ENCODE results near the gene SCMH1. TPM values are rescaled to one million over a fixed set of nuclear protein-coding genes. Genes with fewer than 3 reads are reported as not detected.
"Not testable (repeated sequence)": the region's sequence is repeated elsewhere in the genome, so short reads cannot be mapped to it uniquely, and the experiment has no call there.

SCMH1 gene
- total RNA-seq, 4 donors from 2014 or later: 17.6 to 48.2 (median 21.8) TPM

GRCh38 chr1:41135196-41135947 lies 106.7 kb downstream of the SCMH1 start:
- H3K27ac ChIP-seq: no peak overlapping the region
- H3K9me3 ChIP-seq: no peaks in the 10 kb centered on the region
- H3K4me3 ChIP-seq: no peak overlapping the region
- TF ChIP-seq POLR2AphosphoS5 (IDR thresholded peaks at IDR 0.05) (no peak), EP300 (IDR thresholded peaks at IDR 0.05) (no peak), POLR2A (IDR thresholded peaks at IDR 0.05) (no peak)
- TF ChIP-seq, protein P1, sequence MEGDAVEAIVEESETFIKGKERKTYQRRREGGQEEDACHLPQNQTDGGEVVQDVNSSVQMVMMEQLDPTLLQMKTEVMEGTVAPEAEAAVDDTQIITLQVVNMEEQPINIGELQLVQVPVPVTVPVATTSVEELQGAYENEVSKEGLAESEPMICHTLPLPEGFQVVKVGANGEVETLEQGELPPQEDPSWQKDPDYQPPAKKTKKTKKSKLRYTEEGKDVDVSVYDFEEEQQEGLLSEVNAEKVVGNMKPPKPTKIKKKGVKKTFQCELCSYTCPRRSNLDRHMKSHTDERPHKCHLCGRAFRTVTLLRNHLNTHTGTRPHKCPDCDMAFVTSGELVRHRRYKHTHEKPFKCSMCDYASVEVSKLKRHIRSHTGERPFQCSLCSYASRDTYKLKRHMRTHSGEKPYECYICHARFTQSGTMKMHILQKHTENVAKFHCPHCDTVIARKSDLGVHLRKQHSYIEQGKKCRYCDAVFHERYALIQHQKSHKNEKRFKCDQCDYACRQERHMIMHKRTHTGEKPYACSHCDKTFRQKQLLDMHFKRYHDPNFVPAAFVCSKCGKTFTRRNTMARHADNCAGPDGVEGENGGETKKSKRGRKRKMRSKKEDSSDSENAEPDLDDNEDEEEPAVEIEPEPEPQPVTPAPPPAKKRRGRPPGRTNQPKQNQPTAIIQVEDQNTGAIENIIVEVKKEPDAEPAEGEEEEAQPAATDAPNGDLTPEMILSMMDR (IDR thresholded peaks at IDR 0.05): no peak
- H3K36me3 ChIP-seq: peaks cover 3% of the 10 kb centered on the region
- H3K27me3 ChIP-seq: no peaks in the 10 kb centered on the region
- DNase-seq (ENCODE audit: low spot score in 2 of 2): no peak
- H3K4me1 ChIP-seq: no peaks in the 10 kb centered on the region
- 97% methylated on average over 1 of the region's 1 CpG for WGBS

GRCh38 chr1:41134325-41134724 lies 107.8 kb downstream of the SCMH1 start:
- not testable (repeated sequence) for DNase-seq (ENCODE audit: low spot score in 2 of 2); H3K4me1 ChIP-seq; H3K9me3 ChIP-seq; H3K4me3 ChIP-seq; H3K36me3 ChIP-seq; H3K27me3 ChIP-seq; H3K27ac ChIP-seq
- 92% methylated on average over 2 of the region's 2 CpGs for WGBS

DNA sequence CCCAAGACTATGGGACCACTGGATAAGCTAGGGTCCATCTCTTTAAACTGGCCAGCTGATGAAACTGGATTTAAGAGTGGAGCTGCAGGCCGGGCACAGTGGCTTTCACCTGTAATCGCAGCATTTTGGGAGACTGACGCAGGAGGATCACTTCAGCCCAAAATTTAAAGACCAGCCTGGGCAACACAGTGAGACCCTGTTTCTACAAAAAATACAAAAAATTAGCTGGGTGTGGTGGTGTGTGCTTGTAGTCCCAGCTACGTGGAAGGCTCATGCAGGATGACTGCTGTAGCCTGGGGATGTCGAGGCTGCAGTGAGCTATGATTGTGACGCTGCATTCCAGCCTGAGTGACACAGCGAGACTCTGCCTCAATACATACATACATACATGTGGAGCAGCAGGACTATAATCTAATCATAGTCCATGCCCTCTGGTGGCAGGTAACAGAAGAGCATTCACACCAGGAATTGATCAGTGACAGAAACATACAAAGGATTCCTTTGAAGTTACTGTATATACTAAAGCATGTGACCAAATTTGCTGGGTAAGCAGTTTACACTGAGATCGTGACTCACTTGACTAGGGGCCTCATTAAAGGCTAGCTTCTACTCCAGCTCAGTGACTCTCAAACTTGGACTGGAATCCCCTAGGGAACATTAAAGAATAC lies 119.1 kb downstream of the SCMH1 start:
- WGBS: 57% methylated on average over 6 of the region's 8 CpGs
- Histone ChIP-seq H3K4me3 (no peak overlapping the region), H3K4me1 (peaks cover 5% of the 10 kb centered on the region), H3K36me3 (no peaks in the 10 kb centered on the region), H3K9me3 (no peaks in the 10 kb centered on the region), H3K27ac (no peak overlapping the region), H3K27me3 (no peaks in the 10 kb centered on the region)
- DNase-seq (ENCODE audit: low spot score in 2 of 2): no peak
- no peak for TF ChIP-seq POLR2A (IDR thresholded peaks at IDR 0.05)
- TF ChIP-seq, protein P1 (IDR thresholded peaks at IDR 0.05): peak; percentile 35 to 54

DNA sequence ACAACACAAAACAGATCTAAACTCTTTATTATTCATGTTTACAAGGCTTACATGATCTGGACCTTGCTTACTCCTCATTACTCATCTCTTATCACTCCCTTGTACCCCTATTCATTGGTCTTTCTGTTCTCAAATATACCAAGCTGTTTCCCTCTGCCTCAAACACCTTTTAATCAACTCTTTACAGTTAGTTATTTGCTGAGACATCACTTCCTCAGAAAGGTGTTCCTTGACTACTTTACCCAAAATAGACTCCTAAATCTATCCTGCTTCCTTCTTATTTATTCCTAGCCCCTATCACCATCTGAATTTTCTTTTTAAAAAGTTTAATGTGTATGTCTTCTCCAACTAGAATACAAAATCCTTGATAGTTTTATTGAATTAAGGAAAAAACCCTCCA lies 120.0 kb downstream of the SCMH1 start:
- peaks cover 5% of the 10 kb centered on the region for H3K4me1 ChIP-seq
- no peaks in the 10 kb centered on the region for H3K27me3 ChIP-seq
- no peak for DNase-seq (ENCODE audit: low spot score in 2 of 2)
- H3K27ac ChIP-seq: no peak overlapping the region
- no peaks in the 10 kb centered on the region for H3K9me3 ChIP-seq
- no peak for TF ChIP-seq POLR2A (IDR thresholded peaks at IDR 0.05)
- TF ChIP-seq, protein P1 (IDR thresholded peaks at IDR 0.05): no peak
- no peak for TF ChIP-seq POLR2AphosphoS5 (IDR thresholded peaks at IDR 0.05)
- no peak for TF ChIP-seq EP300 (IDR thresholded peaks at IDR 0.05)
- H3K4me3 ChIP-seq: no peak overlapping the region
- no peaks in the 10 kb centered on the region for H3K36me3 ChIP-seq

GRCh38 chr1:41118645-41119044 lies 123.5 kb downstream of the SCMH1 start:
- TF ChIP-seq POLR2AphosphoS5 (IDR thresholded peaks at IDR 0.05): no peak
- TF ChIP-seq, protein P1 (IDR thresholded peaks at IDR 0.05): no peak
- TF ChIP-seq POLR2A (IDR thresholded peaks at IDR 0.05): no peak
- no peak for TF ChIP-seq EP300 (IDR thresholded peaks at IDR 0.05)
- no peak for DNase-seq (ENCODE audit: low spot score in 2 of 2)
- Histone ChIP-seq H3K4me3 (no peak overlapping the region), H3K36me3 (peaks cover 4% of the 10 kb centered on the region), H3K27ac (no peak overlapping the region), H3K27me3 (no peaks in the 10 kb centered on the region), H3K9me3 (no peaks in the 10 kb centered on the region), H3K4me1 (peaks cover 5% of the 10 kb centered on the region)

DNA sequence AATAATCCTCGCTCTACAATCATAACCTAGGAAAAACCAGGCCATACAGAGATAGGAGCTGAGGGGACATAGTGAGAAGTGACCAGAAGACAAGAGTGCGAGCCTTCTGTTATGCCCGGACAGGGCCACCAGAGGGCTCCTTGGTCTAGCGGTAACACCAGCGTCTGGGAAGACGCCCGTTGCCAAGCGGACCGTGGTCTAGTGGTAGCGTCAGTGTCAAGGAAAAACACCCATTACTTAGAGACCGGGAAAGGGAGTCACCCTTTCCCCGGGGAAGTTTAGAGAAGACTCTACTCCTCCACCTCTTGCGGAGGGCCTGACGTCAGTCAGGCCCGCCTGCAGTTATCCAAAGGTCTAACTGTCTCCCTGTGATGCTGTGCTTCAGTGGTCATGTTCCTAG lies 124.9 kb downstream of the SCMH1 start:
- peaks cover 11% of the 10 kb centered on the region for H3K36me3 ChIP-seq
- H3K9me3 ChIP-seq; H3K27me3 ChIP-seq; DNase-seq (ENCODE audit: low spot score in 2 of 2); H3K4me3 ChIP-seq; H3K27ac ChIP-seq; H3K4me1 ChIP-seq: not testable (repeated sequence)
- 89% methylated on average over 9 of the region's 15 CpGs for whole genome bisulfite sequencing
